GM21723 (cell line): ENCODE results near the gene DLG5.

Experiments
- ATAC-seq: cut with Tn5 transposase; IDR thresholded peaks from one replicate; pipeline ENCODE4 v1.9.1; 2021; ENCODE audit warnings: mild to moderate bottlenecking, moderate library complexity; ENCODE audit not compliant: unreplicated experiment

The DLG5 gene

GRCh38 chr10:77798940-77799339 is 127.6 kb downstream of the DLG5 start:
- no peak for ATAC-seq

- no peak for ATAC-seq
Measured at GRCh38 chr10:77796311-77796915, 130.1 kb downstream of the DLG5 start.

GRCh38 chr10:77795426-77796055 is 131.0 kb downstream of the DLG5 start:
- no peak for ATAC-seq

- ATAC-seq, result no peak
Measured at GRCh38 chr10:77794256-77795142, 132.1 kb downstream of the DLG5 start.

GRCh38 chr10:77793831-77794230 is 132.7 kb downstream of the DLG5 start:
- no peak for ATAC-seq

- no peak for ATAC-seq
Measured at GRCh38 chr10:77792155-77792554, 134.4 kb downstream of the DLG5 start.

GRCh38 chr10:77791506-77791905 is 135.0 kb downstream of the DLG5 start:
- no peak for ATAC-seq

GRCh38 chr10:77789861-77790260 is 136.7 kb downstream of the DLG5 start:
- no peak for ATAC-seq

- ATAC-seq, result no peak
Measured at GRCh38 chr10:77789016-77789415, 137.5 kb downstream of the DLG5 start.

- no peak for ATAC-seq
Measured at GRCh38 chr10:77788496-77789010, 138.0 kb downstream of the DLG5 start.

- ATAC-seq, result no peak
Measured at GRCh38 chr10:77787440-77787839, 139.1 kb downstream of the DLG5 start.

GRCh38 chr10:77784856-77785255 is 141.7 kb downstream of the DLG5 start:
- ATAC-seq, result no peak

GRCh38 chr10:77782328-77783061 is 144.1 kb downstream of the DLG5 start:
- no peak for ATAC-seq

GRCh38 chr10:77781451-77782327 is 144.9 kb downstream of the DLG5 start:
- ATAC-seq, result no peak

- no peak for ATAC-seq
Measured at GRCh38 chr10:77780180-77780579, 146.4 kb downstream of the DLG5 start.

- no peak for ATAC-seq
Measured at GRCh38 chr10:77776487-77776886, 150.1 kb downstream of the DLG5 start.

GRCh38 chr10:77774940-77775391 is 151.6 kb downstream of the DLG5 start:
- ATAC-seq, result no peak

- no peak for ATAC-seq
Measured at GRCh38 chr10:77773631-77774426, 152.7 kb downstream of the DLG5 start.
